H1 (cell line): ENCODE measurements around the gene TMEM25. TPM values are rescaled to one million over a fixed set of nuclear protein-coding genes. Genes with fewer than 3 reads are reported as not detected.

Source experiments
- CTCF ChIA-PET: fragments of 300-600 bp; sonication (Branson Sonifier 250); formaldehyde crosslinking; loops from one replicate; lab custom pipeline; 2021; ENCODE audit not compliant: partially characterized antibody; lab: Charles Lee
- POLR2A ChIA-PET: fragments of 300-600 bp; sonication (Branson Sonifier 250); formaldehyde crosslinking; loops from one replicate; lab custom pipeline; 2021; ENCODE audit warnings: inconsistent platforms; ENCODE audit not compliant: partially characterized antibody; lab: Charles Lee
- DNase-seq, 2 experiments: peaks; one replicate each; pipeline versions ENCODE4 v3.0.0 to v3.0.0-alpha.2; 2010 to 2022; ENCODE audit warnings: low spot score in 2 of 2, low read depth in 1 of 2, mixed read lengths in 1 of 2
- FAIRE-seq: peaks from 2 replicates; lab custom pipeline; 2011; peaks lifted over from hg19 to GRCh38; lab: Jason Lieb, UNC
- H2AFZ ChIP-seq: 2 replicates; pipeline ENCODE4 v1.8.1; 2012; ENCODE audit warnings: low read length, inconsistent platforms
- H2AK5ac ChIP-seq: 2 replicates; pipeline ENCODE4 v1.6.1; 2013; ENCODE audit warnings: low read depth, low read length
- H2BK120ac ChIP-seq: replicated peaks from 2 replicates; pipeline ENCODE3; 2013; ENCODE audit warnings: low read depth, low read length, inconsistent platforms
- H2BK12ac ChIP-seq: 2 replicates; pipeline ENCODE4 v1.6.1; 2013; ENCODE audit warnings: low read depth, low read length
- H2BK15ac ChIP-seq: 2 replicates; pipeline ENCODE4 v1.6.1; 2013; ENCODE audit warnings: low read length
- H2BK20ac ChIP-seq: 2 replicates; pipeline ENCODE4 v1.6.1; 2013; ENCODE audit warnings: low read length
- H2BK5ac ChIP-seq: 2 replicates; pipeline ENCODE4 v1.6.1; 2013; ENCODE audit warnings: low read depth, low read length
- H3K14ac ChIP-seq: 2 replicates; pipeline ENCODE4 v1.6.1; 2013; ENCODE audit warnings: inconsistent platforms; ENCODE audit not compliant: insufficient read length
- H3K18ac ChIP-seq: 2 replicates; pipeline ENCODE4 v1.6.1; 2013; ENCODE audit warnings: low read length; ENCODE audit errors: extremely low read depth
- H3K23ac ChIP-seq: 2 replicates; pipeline ENCODE4 v1.6.1; 2013; ENCODE audit warnings: inconsistent platforms; ENCODE audit not compliant: insufficient read length
- H3K23me2 ChIP-seq: 2 replicates; pipeline ENCODE4 v1.6.1; 2013; ENCODE audit warnings: low read depth, low read length
- H3K27ac ChIP-seq: 2 replicates; pipeline ENCODE4 v1.6.1; 2011; ENCODE audit warnings: low read depth, low read length, inconsistent platforms
- H3K27me3 ChIP-seq, 4 experiments: replicated peaks in 1 of 4; 1 replicate in 1 of 4; 2 replicates in 3 of 4; pipeline versions ENCODE4 v1.6.1 to v1.8.1; 2011 to 2013; ENCODE audit warnings: low read length in 3 of 4, mild to moderate bottlenecking in 3 of 4, inconsistent platforms in 2 of 4, mixed read lengths in 2 of 4, moderate library complexity in 1 of 4; ENCODE audit not compliant: control insufficient read depth in 3 of 4, insufficient read depth in 3 of 4; ENCODE audit errors: extremely low read depth in 1 of 4
- H3K36me3 ChIP-seq, 4 experiments: 2 replicates each; pipeline versions ENCODE4 v1.6.1 to v1.8.1; 2011 to 2013; ENCODE audit warnings: mild to moderate bottlenecking in 4 of 4, low read length in 3 of 4, moderate library complexity in 2 of 4, control low read depth in 1 of 4, inconsistent platforms in 1 of 4; ENCODE audit not compliant: insufficient read depth in 4 of 4, control insufficient read depth in 2 of 4
- H3K4ac ChIP-seq: replicated peaks from 2 replicates; pipeline ENCODE3; 2013; ENCODE audit warnings: low read length, low read depth, mixed read lengths, inconsistent platforms; ENCODE audit not compliant: insufficient read length
- H3K4me1 ChIP-seq, 4 experiments: replicated peaks in 1 of 4; 1 replicate in 1 of 4; 2 replicates in 3 of 4; pipeline versions ENCODE4 v1.6.1 to v1.8.1; 2011 to 2013; ENCODE audit warnings: low read length in 3 of 4, inconsistent platforms in 2 of 4, mixed read lengths in 1 of 4; ENCODE audit not compliant: insufficient read depth in 4 of 4, control insufficient read depth in 3 of 4
- H3K4me2 ChIP-seq, 2 experiments: 2 replicates each; pipeline versions ENCODE4 v1.6.1 to v1.8.1; 2011 to 2013; ENCODE audit warnings: low read depth in 2 of 2, low read length in 2 of 2, control low read depth in 1 of 2, inconsistent platforms in 1 of 2, mild to moderate bottlenecking in 1 of 2; ENCODE audit not compliant: insufficient read depth in 1 of 2
- H3K4me3 ChIP-seq, 4 experiments: fragments of 200-600, 300-600 bp in 1 of 4; sonication (generic), shearing (Covaris generic), sonication (Bioruptor Twin) in 1 of 4; 2 replicates each; pipeline versions ENCODE4 v1.5.1 to v1.8.1; 2011 to 2016; ENCODE audit warnings: low read length in 4 of 4, low read depth in 3 of 4, control low read depth in 2 of 4, inconsistent platforms in 2 of 4, mild to moderate bottlenecking in 2 of 4, mixed read lengths in 1 of 4, moderate library complexity in 1 of 4; ENCODE audit not compliant: insufficient read depth in 2 of 4; ENCODE audit errors: extremely low read depth in 1 of 4
- H3K56ac ChIP-seq: replicated peaks from 2 replicates; pipeline ENCODE3; 2013; ENCODE audit warnings: low read depth, mild to moderate bottlenecking, mixed read lengths, low read length, inconsistent platforms; ENCODE audit not compliant: insufficient read length
- H3K79me1 ChIP-seq: 2 replicates; pipeline ENCODE4 v1.6.1; 2013; ENCODE audit warnings: low read depth, low read length, control low read depth
- H3K79me2 ChIP-seq, 2 experiments: 2 replicates each; pipeline versions ENCODE4 v1.6.1 to v1.8.1; 2012 to 2013; ENCODE audit warnings: low read length in 2 of 2, mild to moderate bottlenecking in 2 of 2, inconsistent platforms in 1 of 2; ENCODE audit not compliant: insufficient read depth in 2 of 2, control insufficient read depth in 1 of 2
- H3K9ac ChIP-seq, 4 experiments: replicated peaks in 1 of 4; 1 replicate in 1 of 4; 2 replicates in 3 of 4; pipeline versions ENCODE4 v1.6.1 to v1.8.1; 2011 to 2013; ENCODE audit warnings: low read depth in 3 of 4, low read length in 3 of 4, control low read depth in 2 of 4, mild to moderate bottlenecking in 2 of 4, moderate library complexity in 2 of 4, inconsistent platforms in 1 of 4; ENCODE audit errors: extremely low read depth in 1 of 4
- H3K9me3 ChIP-seq, 2 experiments: 2 replicates each; pipeline versions ENCODE4 v1.6.1 to v1.8.1; 2012 to 2013; ENCODE audit warnings: mild to moderate bottlenecking in 2 of 2, moderate library complexity in 2 of 2, control low read depth in 1 of 2, inconsistent platforms in 1 of 2, low read depth in 1 of 2, low read length in 1 of 2, mixed read lengths in 1 of 2; ENCODE audit not compliant: insufficient read depth in 2 of 2
- H4K20me1 ChIP-seq, 2 experiments: replicated peaks in 1 of 2; 2 replicates each; pipeline versions ENCODE3 to v1.8.1; 2011 to 2013; ENCODE audit warnings: inconsistent platforms in 2 of 2, low read length in 2 of 2, mild to moderate bottlenecking in 1 of 2; ENCODE audit not compliant: insufficient read depth in 2 of 2, control insufficient read depth in 1 of 2
- H4K5ac ChIP-seq: 2 replicates; pipeline ENCODE4 v1.6.1; 2013; ENCODE audit warnings: low read length, low read depth, mixed read lengths, inconsistent platforms; ENCODE audit not compliant: insufficient read length
- H4K8ac ChIP-seq: 2 replicates; pipeline ENCODE4 v1.8.0; 2013; ENCODE audit warnings: mild to moderate bottlenecking, moderate library complexity, low read length, inconsistent platforms; ENCODE audit not compliant: insufficient read depth; ENCODE audit errors: extremely low read depth
- H4K91ac ChIP-seq: replicated peaks from 2 replicates; pipeline ENCODE3; 2013; ENCODE audit warnings: low read length, mixed read lengths, inconsistent platforms; ENCODE audit not compliant: insufficient read length
- BACH1 ChIP-seq: IDR thresholded peaks from 2 replicates; pipeline ENCODE4 v1.6.1; 2012; ENCODE audit warnings: low read length, improper control_type of control experiment
- CBX5 ChIP-seq: fragments of 300-800, 300-1000 bp; sonication (generic); IDR thresholded peaks from 2 replicates; pipeline ENCODE4 v1.7.1; 2016; ENCODE audit warnings: antibody characterized with exemption, low read length, low read depth
- FOSL1 ChIP-seq: IDR thresholded peaks from 2 replicates; pipeline ENCODE4 v1.6.1; 2011; ENCODE audit warnings: mild to moderate bottlenecking, low read depth, low read length, moderate library complexity; ENCODE audit not compliant: insufficient read depth
- HDAC6 ChIP-seq: IDR thresholded peaks from one replicate; pipeline ENCODE4 v1.7.1; 2012; ENCODE audit warnings: low read depth, mild to moderate bottlenecking, inconsistent platforms, low read length, moderate library complexity
- JUND ChIP-seq: IDR thresholded peaks from 2 replicates; pipeline ENCODE4 v1.6.1; 2011; ENCODE audit warnings: mild to moderate bottlenecking, improper control_type of control experiment, low read length
- KDM1A ChIP-seq: fragments of 200-600, 300-600 bp; sonication (generic); IDR thresholded peaks from 2 replicates; pipeline ENCODE4 v1.7.1; 2016; ENCODE audit warnings: mild to moderate bottlenecking, low read length, borderline replicate concordance
- RAD21 ChIP-seq, 2 experiments: IDR thresholded peaks in 1 of 2; conservative IDR thresholded peaks in 1 of 2; 2 replicates each; pipeline ENCODE4 v1.6.1; 2011; ENCODE audit warnings: low read depth in 2 of 2, low read length in 2 of 2, improper control_type of control experiment in 1 of 2, inconsistent platforms in 1 of 2, mild to moderate bottlenecking in 1 of 2, moderate library complexity in 1 of 2
- SAP30 ChIP-seq: fragments of 300-600 bp; sonication (generic); IDR thresholded peaks from 2 replicates; pipeline ENCODE4 v1.7.1; 2012; ENCODE audit warnings: low read length, moderate library complexity, mild to moderate bottlenecking, inconsistent platforms; ENCODE audit not compliant: insufficient read depth, insufficient replicate concordance
- SP1 ChIP-seq: IDR thresholded peaks from 2 replicates; pipeline ENCODE4 v1.6.1; 2011; ENCODE audit warnings: low read depth, low read length
- SP2 ChIP-seq: IDR thresholded peaks from 2 replicates; pipeline ENCODE4 v1.6.1; 2012; ENCODE audit warnings: mild to moderate bottlenecking, low read length, inconsistent platforms
- SUZ12 ChIP-seq: fragments of 200-600 bp; sonication (generic); IDR thresholded peaks from 2 replicates; pipeline ENCODE4 v1.6.1; 2012; ENCODE audit warnings: mild to moderate bottlenecking, inconsistent platforms, low read length, moderate library complexity, mixed read lengths
- TCF12 ChIP-seq: IDR thresholded peaks from 2 replicates; pipeline ENCODE4 v1.6.1; 2011; ENCODE audit warnings: low read depth, mild to moderate bottlenecking, low read length
- TEAD4 ChIP-seq: IDR thresholded peaks from 2 replicates; pipeline ENCODE4 v1.6.1; 2012; ENCODE audit warnings: low read depth, low read length, inconsistent platforms, mixed read lengths
- USF2 ChIP-seq: IDR thresholded peaks from 2 replicates; pipeline ENCODE4 v1.6.1; 2011; ENCODE audit warnings: low read length, improper control_type of control experiment
- WGBS, 2 experiments: shearing (Covaris generic) in 1 of 2; methylation state at CpG; one replicate each; pipeline versions ENCODE4 v1.1.6 to v1.1.7; 2013 to 2015; ENCODE audit warnings: low lambda C conversion rate in 2 of 2, mixed read lengths in 2 of 2, inconsistent platforms in 1 of 2, low coverage in 1 of 2, missing lambda C conversion rate in 1 of 2; ENCODE audit not compliant: insufficient replicate concordance in 2 of 2, insufficient coverage in 1 of 2, insufficient read length in 1 of 2; ENCODE audit errors: extremely low coverage in 1 of 2, missing lambda C conversion rate in 1 of 2; 5-methylcytosine and 5-hydroxymethylcytosine counted together
- polyA plus RNA-seq, 7 experiments: library from polyadenylated mRNA; depleted of rRNA in 3 of 7; stranded (reverse) in 5 of 7; unstranded in 2 of 7; fragments of >200 nt in 5 of 7; fragments of 200-250 nt in 2 of 7; gene quantifications; 1 replicate in 5 of 7; 2 replicates in 1 of 7; 4 replicates in 1 of 7; pipeline versions ENCODE4 v1.2.1 to v1.2.3, GENCODE V29; 2011 to 2013; ENCODE audit warnings: missing spikeins in 2 of 7, mixed read lengths in 2 of 7
- total RNA-seq: library from RNA; stranded (reverse); fragmentation: NEBNext Ultra II Directional; extraction: Animal tissue kit (Norgen Biotek cat#: 25700); gene quantifications from 2 replicates; pipeline ENCODE4 v1.2.1, GENCODE V29; 2021

TMEM25 gene
- total and polyA plus RNA-seq, 2 of the 8 experiments (the other 6 are each of a cell fraction or from before 2014, with no cell fraction given), result 18.3 to 26.8 TPM

DNA sequence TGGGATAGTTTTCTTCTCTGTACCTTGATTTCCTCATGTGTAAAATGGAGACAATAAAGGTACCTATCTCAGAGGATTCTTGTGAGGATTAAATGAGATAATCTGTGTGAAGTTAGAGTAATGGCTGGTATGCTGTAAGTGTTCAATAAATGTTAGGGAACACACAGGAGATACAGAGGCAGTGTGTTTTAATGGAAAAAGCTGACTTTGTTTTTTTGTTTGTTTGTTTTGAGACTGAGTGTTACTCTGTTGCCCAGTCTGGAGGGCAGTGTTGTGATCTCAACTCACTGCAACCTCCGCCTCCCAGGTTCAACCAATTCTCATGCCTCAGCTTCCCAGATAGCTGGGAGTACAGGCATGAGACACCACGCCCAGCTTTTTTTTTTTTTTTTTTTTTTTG lies 38.7 kb downstream of the TMEM25 start:
- Histone ChIP-seq H3K9me3 (no peaks in the 10 kb centered on the region), H3K18ac (no peak overlapping the region), H3K4ac (no peak overlapping the region), H2BK5ac (no peak overlapping the region), H2BK120ac (no peak overlapping the region), H3K23ac (no peak overlapping the region), H3K56ac (no peak overlapping the region), H3K9ac (no peak overlapping the region), H4K91ac (no peak overlapping the region), H3K27ac (no peak overlapping the region), H4K8ac (no peak overlapping the region), H3K79me2 (peaks cover 11 to 23% of the 10 kb centered on the region in 2 experiments), H3K36me3 (no peaks in the 10 kb centered on the region), H3K4me1 (peaks cover 0 to 6% (median 0%) of the 10 kb centered on the region in 4 experiments; a peak in 1 of 7 replicates), H2BK12ac (no peak overlapping the region), H3K23me2 (peaks cover 11% of the 10 kb centered on the region; the same call in 1 of the 2 replicates), H2BK15ac (no peak overlapping the region), H3K4me2 (no peak overlapping the region), H3K27me3 (no peaks in the 10 kb centered on the region), H2BK20ac (no peak overlapping the region), H4K20me1 (peaks cover 5% of the 10 kb centered on the region in 2 experiments), H4K5ac (no peak overlapping the region), H3K4me3 (no peak overlapping the region), H2AFZ (no peak overlapping the region), H2AK5ac (no peak overlapping the region), H3K79me1 (no peaks in the 10 kb centered on the region), H3K14ac (no peak overlapping the region)
- ChIA-PET POLR2A (no interaction called here), CTCF (interaction anchor here (0.6 to 2.6 kb wide), 5 partner anchors 41 to 723 kb away, joined by 3 to 7 read pairs (median 3); partner anchors contain the start of gene TTC36)
- no peak for FAIRE-seq
- WGBS, 2 experiments, result 80% methylated on average over 2 of the region's 2 CpGs; no CpG with 5 or more reads in 1 of the 2 experiments
- no peak for DNase-seq
- no peak for TF ChIP-seq CBX5
- TF ChIP-seq SP2, result no peak
- no peak for TF ChIP-seq SUZ12
- no peak for TF ChIP-seq KDM1A
- TF ChIP-seq FOSL1, result no peak
- no peak for TF ChIP-seq JUND
- no peak for TF ChIP-seq RAD21 (IDR thresholded peaks at IDR 0.05 in 1 of 2, conservative IDR thresholded peaks at IDR 0.05 in 1 of 2; ENCODE audit: low read depth in 2 of 2, low read length in 2 of 2)
- TF ChIP-seq TCF12, result no peak
- TF ChIP-seq SP1, result no peak
- no peak for TF ChIP-seq SAP30
- no peak for TF ChIP-seq USF2
- no peak for TF ChIP-seq TEAD4
- no peak for TF ChIP-seq BACH1
- TF ChIP-seq HDAC6, result no peak
